Forelimb muscle (tissue), 1 donor: Measurements from ENCODE around the gene PSMB1. TPM values are rescaled to one million over a fixed set of nuclear protein-coding genes. Genes with fewer than 3 reads are reported as not detected.

Source experiments
- DNase-seq: peaks from one replicate; pipeline ENCODE4 v3.0.0-alpha.2; 2013; ENCODE audit warnings: low read depth
- polyA plus RNA-seq: library from polyadenylated mRNA; unstranded; fragments of 120-200 nt; gene quantifications from one replicate; pipeline ENCODE4 v1.2.1, GENCODE V29; 2013; ENCODE audit not compliant: insufficient read length

Gene PSMB1
- 117 TPM for polyA plus RNA-seq

GRCh38 chr6:170552765-170553533 lies at the start of gene PSMB1:
PSMB1 (minus strand) TSS chr6:170553307; CDS start chr6:170553242, 65 bp downstream.
- peak; percentile 94 for DNase-seq

GRCh38 chr6:170597278-170597677 lies 44.2 kb upstream of the PSMB1 start:
- DNase-seq, result no peak

GRCh38 chr6:170596426-170596825 lies 43.3 kb upstream of the PSMB1 start:
- DNase-seq, result no peak

- no peak for DNase-seq
These were observed 37.6 kb upstream of the PSMB1 start for GRCh38 chr6:170590725-170591124.

DNA sequence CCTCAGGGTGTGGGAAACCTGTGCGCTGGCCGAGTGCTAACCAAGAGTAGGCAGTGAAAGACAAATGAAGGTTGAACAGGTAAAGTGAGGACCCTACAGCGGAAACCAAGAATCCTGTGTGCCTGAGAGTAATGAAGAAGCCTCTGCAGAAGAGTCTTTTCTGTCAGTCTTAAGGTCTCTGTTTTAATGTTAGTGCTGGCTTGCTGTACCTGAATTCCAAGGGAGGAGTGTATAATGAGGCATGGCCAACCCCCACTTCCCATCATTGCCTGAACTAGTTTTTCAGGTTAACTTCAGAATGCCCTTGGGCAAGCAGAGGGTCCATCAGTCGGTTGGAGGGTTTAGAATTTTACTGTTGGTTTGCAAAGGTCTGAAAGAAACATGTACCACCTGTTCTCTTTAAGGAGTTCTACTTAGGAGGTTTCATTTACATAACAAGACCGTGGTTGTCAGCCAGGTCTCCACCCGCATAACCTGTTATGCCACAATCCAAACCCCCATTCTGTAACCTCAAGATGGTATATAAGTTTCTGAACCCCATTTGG lies 31.9 kb upstream of the PSMB1 start:
- DNase-seq, result no peak

DNA sequence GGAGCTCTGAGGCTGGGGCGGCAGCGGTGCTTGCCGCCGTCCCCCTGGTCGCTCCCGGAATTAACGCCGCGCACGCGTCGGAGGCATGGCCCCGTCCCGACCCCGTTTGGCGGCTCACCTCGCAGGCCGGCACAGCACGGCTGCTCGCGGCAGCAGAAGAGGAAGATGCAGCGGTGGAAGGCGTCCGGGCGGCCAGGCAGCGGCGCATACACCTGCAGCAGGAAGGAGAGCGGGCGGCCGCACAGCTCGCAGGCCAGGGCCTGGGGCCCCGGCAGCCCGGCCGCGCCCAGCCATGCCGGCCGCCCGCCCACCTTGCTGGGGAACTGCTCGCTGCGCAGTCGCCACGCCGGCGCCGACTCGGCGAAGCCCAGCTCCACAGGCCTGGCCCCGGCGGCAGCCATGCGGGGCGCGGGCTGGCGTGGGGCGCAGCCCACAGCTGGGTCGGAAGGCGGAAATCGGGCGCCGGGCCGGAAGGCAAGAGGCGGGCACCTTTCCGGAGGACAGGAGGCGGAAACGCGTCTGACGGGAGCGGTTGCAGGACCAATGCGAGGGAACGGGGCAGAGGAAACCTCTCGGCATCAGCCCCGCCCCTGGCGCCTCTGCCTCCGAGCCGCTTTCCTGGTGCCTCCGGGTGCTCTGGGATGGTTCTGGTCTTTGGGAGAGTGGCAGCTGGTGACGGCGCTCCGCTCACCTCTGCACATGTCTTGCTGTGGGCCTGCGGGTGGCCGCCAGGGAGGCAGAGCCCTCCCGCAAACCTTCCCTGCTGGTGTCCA lies 31.3 kb upstream of the PSMB1 start, which contains the start of gene PDCD2:
TSS of gene PDCD2 (minus strand) at position 457 of the 773 bp plus-strand sequence. CDS start at position 401, 56 bp downstream.
- peak; percentile 71 for DNase-seq

GRCh38 chr6:170583756-170584180 lies 30.7 kb upstream of the PSMB1 start:
- no peak for DNase-seq

DNA sequence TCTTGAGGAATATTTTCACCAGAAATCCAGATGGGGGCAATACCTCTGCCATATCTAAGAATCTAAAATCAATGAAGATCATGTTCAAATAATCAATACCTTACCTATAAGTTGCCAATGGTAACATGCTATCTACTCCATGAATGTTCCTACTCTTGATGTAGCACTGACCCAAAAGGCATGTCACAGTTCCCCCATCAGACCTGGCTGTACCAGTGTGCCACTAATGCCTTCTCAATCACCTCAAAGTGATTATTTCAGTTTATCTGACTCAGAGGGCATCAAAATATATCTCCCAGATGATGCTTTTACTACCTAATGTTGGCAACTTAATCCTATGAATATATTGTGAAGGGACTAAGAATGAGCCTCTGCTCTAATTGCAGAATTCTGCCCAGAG lies 25.8 kb upstream of the PSMB1 start:
- DNase-seq, result no peak

DNA sequence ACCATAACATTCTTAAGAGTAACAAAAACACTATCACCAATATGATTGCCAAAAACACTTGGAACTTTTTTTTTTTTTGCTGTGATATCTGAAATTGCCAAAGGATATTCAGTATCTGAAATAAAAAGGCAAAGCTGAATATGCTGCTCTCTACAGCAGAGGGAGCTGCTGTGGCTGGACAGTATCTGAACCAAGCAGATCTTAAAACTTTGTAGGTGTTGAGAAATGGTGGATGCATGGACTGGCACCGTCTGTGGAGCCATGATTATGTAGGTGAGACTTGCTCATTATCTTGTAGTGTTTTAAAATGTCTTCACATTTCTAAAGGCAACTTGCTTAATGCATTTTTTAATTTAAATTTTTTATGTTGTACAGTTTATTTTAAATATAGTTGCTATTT lies 22.1 kb upstream of the PSMB1 start:
- no peak for DNase-seq

- no peak for DNase-seq
These were observed 19.8 kb upstream of the PSMB1 start for GRCh38 chr6:170572704-170573466.

- DNase-seq, result no peak
These were observed 11.9 kb upstream of the PSMB1 start for GRCh38 chr6:170564936-170565530.

DNA sequence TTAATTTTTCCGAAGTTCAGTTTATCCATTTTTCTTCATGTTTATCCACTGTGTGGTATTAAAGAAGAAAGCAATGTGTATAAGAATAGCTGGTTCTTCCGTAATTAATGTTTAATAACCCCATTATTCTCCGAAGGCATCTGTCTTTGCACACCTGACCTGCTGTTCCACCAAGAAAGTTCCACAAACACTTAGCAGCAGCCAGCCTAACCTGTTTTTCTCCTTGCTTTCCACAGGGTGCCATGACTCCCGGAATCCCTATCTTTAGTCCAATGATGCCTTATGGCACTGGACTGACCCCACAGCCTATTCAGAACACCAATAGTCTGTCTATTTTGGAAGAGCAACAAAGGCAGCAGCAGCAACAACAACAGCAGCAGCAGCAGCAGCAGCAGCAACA lies 8.4 kb upstream of the PSMB1 start:
- no peak for DNase-seq

DNA sequence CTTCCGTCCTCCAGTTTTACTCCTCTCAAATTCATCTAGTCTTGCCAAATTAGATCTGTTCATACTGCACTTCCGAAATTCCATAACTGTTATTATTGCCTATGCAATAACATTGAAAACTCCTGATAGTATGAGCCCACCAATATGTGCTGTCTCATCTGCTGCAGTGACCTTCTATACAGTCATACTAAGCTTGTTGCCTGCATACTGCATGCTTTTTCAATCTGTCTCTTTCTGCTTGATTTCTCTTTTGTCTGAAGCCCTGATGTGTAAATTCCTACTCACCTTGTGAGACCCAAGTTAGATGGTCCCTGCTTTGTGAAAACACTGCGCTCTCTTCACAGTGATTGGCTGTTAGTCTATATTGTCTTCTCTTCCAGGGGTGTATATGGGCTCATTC lies 2.2 kb upstream of the PSMB1 start:
- no peak for DNase-seq

DNA sequence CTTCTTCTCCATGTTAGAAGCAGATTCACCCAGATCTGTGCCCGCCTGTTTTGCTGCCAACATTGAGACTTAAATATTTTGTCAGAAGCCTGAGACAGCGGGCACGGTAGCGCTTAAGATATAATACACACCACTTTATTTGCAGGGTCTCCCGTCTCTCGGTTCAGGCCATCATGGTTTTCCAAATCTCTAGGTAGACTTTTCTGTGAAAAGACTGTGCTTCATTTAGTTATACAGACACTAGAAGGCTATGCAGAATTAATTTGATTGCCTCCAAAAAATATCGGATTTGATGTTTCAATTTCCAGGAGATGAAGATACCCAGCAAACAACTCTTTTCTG lies 1.7 kb upstream of the PSMB1 start:
- no peak for DNase-seq

- peak; percentile 98 for DNase-seq
These were observed 1.1 kb upstream of the PSMB1 start, which contains the start of gene TBP for GRCh38 chr6:170554013-170554795. TBP (plus strand) TSS chr6:170554369; CDS start chr6:170557030, 2,661 bp downstream.

GRCh38 chr6:170553534-170554012 lies 466 bp upstream of the PSMB1 start:
- peak; percentile 46 for DNase-seq

- no peak for DNase-seq
These were observed 7.7 kb downstream of the PSMB1 start for GRCh38 chr6:170545405-170545804.

DNA sequence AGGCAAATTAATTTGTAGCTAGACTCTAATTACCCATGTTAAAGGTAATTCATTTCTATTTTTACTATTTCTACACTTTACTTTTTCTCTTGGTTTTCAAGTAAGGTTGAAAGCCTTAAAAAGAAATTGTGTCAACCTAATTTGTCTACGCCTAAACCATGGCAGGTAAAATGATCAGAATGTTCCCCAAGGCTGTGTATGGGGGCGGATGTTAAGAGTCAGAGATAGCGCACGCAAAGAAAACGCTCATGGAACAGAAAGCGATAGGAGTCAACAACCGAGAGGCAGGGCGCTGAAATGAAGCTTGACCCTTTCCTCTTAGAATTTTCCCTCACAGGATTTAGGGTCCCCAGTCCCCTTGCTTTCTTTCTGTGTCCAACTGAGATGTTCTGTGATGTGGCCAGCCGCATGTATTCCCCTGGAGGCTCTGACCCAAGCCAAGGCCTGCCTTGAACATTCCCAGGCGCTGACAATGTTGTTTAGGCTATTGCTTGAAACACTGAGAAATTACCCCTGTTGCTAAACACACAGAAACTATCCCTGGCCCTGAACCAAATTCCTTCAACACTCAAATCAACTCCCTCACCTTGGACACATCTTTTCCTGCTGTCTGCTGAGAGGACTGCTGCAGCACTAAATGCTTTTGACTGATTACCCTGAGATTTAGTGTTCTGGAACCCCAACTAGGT lies 10.9 kb downstream of the PSMB1 start:
- no peak for DNase-seq

- no peak for DNase-seq
These were observed 15.8 kb downstream of the PSMB1 start for GRCh38 chr6:170537329-170537728.

DNA sequence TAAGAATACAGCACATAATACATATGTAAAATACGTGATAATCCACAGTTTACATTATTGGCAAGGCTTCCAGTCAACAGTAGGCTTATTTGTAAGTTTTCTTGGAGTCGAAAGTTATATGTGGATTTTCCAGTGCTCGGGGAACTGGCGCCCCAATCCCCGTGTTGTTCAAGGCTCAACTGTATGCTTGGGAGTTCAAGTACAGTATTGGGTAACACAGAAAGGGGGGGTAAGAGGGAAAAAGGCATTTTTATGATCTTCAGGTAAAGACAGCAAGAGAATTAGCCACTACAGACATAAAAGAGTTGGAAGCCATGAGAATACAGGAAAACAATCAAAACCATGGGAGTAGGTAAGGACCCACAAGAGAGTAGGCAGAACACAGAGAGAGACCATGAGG lies 16.4 kb downstream of the PSMB1 start:
- DNase-seq, result no peak
